IMR-90 (cell line): Measurements from ENCODE around the gene ACAN. TPM values are rescaled to one million over a fixed set of nuclear protein-coding genes. Genes with fewer than 3 reads are reported as not detected.

Experiments
- ATAC-seq: fragments of 200-7000 bp; cut with Tn5 transposase; 2 replicates; pipeline ENCODE4 v1.9.1; 2020; ENCODE audit warnings: low read depth, mild to moderate bottlenecking, moderate library complexity
- BruUV-seq: library from RNA; stranded (reverse); fragments of 400-500 nt; replicated peaks from 2 replicates; lab custom pipeline; 2021; lab: Mats Ljungman, UMichigan
- CTCF ChIA-PET: fragments of 300-600 bp; formaldehyde crosslinking; extraction: SDS; loops from one replicate; lab custom pipeline; 2021; ENCODE audit warnings: antibody characterized with exemption; lab: Yijun Ruan, JAX
- POLR2A ChIA-PET: fragments of 300-600 bp; sonication (Branson Sonifier 250); formaldehyde crosslinking; loops from one replicate; lab custom pipeline; 2022; ENCODE audit warnings: antibody characterized with exemption; ENCODE audit not compliant: unreplicated experiment; lab: Charles Lee
- DNase-seq: peaks from one replicate; pipeline ENCODE4 v3.0.0; 2013
- H2AFZ ChIP-seq: replicated peaks from 2 replicates; pipeline ENCODE3; 2013; ENCODE audit warnings: low read length, mild to moderate bottlenecking; ENCODE audit not compliant: poor library complexity
- H2AK5ac ChIP-seq: 2 replicates; pipeline ENCODE4 v1.6.1; 2013; ENCODE audit warnings: low read depth, low read length, inconsistent platforms
- H2AK9ac ChIP-seq: replicated peaks from 2 replicates; pipeline ENCODE3; 2013; ENCODE audit warnings: mild to moderate bottlenecking, low read depth, low read length, moderate library complexity; ENCODE audit not compliant: poor library complexity
- H2BK120ac ChIP-seq: 2 replicates; pipeline ENCODE4 v1.6.1; 2013; ENCODE audit warnings: low read depth, low read length, inconsistent platforms
- H2BK15ac ChIP-seq: 3 replicates; pipeline ENCODE4 v1.6.1; 2013; ENCODE audit warnings: low read depth, low read length, inconsistent platforms
- H2BK20ac ChIP-seq: 2 replicates; pipeline ENCODE4 v1.6.1; 2013; ENCODE audit warnings: low read depth, mild to moderate bottlenecking, inconsistent platforms, low read length, moderate library complexity
- H2BK5ac ChIP-seq: 2 replicates; pipeline ENCODE4 v1.6.1; 2013; ENCODE audit warnings: mild to moderate bottlenecking, low read depth, low read length, inconsistent platforms; ENCODE audit not compliant: poor library complexity, severe bottlenecking
- H3K14ac ChIP-seq: replicated peaks from 2 replicates; pipeline ENCODE4 v1.6.1; 2013; ENCODE audit warnings: low read depth, low read length, inconsistent platforms
- H3K18ac ChIP-seq: 2 replicates; pipeline ENCODE4 v1.6.1; 2013; ENCODE audit warnings: low read depth, low read length, control low read depth
- H3K23ac ChIP-seq: 2 replicates; pipeline ENCODE4 v1.6.1; 2013; ENCODE audit warnings: low read depth, low read length, inconsistent platforms
- H3K27ac ChIP-seq: 2 replicates; pipeline ENCODE4 v1.5.1; 2013; ENCODE audit warnings: mild to moderate bottlenecking, control low read depth, low read length; ENCODE audit not compliant: insufficient read depth
- H3K27me3 ChIP-seq: 2 replicates; pipeline ENCODE4 v1.6.1; 2013; ENCODE audit warnings: low read length; ENCODE audit not compliant: control insufficient read depth, insufficient read depth
- H3K36me3 ChIP-seq: 2 replicates; pipeline ENCODE4 v1.6.1; 2013; ENCODE audit warnings: low read length, mixed read lengths; ENCODE audit not compliant: control insufficient read depth, insufficient read depth
- H3K4ac ChIP-seq: 2 replicates; pipeline ENCODE4 v1.6.1; 2013; ENCODE audit warnings: low read depth, low read length, inconsistent platforms
- H3K4me1 ChIP-seq: 2 replicates; pipeline ENCODE4 v1.6.1; 2013; ENCODE audit warnings: low read length, mixed read lengths; ENCODE audit not compliant: control insufficient read depth, insufficient read depth
- H3K4me2 ChIP-seq: 2 replicates; pipeline ENCODE4 v1.6.1; 2013; ENCODE audit warnings: low read depth, mild to moderate bottlenecking, control low read depth, low read length, moderate library complexity
- H3K4me3 ChIP-seq: 2 replicates; pipeline ENCODE4 v1.5.1; 2013; ENCODE audit warnings: low read depth, mild to moderate bottlenecking, control low read depth, low read length, moderate library complexity; ENCODE audit not compliant: insufficient read depth
- H3K56ac ChIP-seq: 2 replicates; pipeline ENCODE4 v1.6.1; 2013; ENCODE audit warnings: low read length, inconsistent platforms; ENCODE audit not compliant: insufficient read depth; ENCODE audit errors: extremely low read depth
- H3K79me1 ChIP-seq, 2 experiments: 2 replicates each; pipeline ENCODE4 v1.6.1; 2013; ENCODE audit warnings: low read length in 2 of 2, inconsistent platforms in 1 of 2, low read depth in 1 of 2
- H3K9ac ChIP-seq: 2 replicates; pipeline ENCODE4 v1.6.1; 2013; ENCODE audit warnings: low read depth, low read length, control low read depth
- H3K9me1 ChIP-seq: 2 replicates; pipeline ENCODE4 v1.6.1; 2013; ENCODE audit warnings: low read length, inconsistent platforms; ENCODE audit not compliant: insufficient read depth
- H3K9me3 ChIP-seq: 2 replicates; pipeline ENCODE4 v1.6.1; 2013; ENCODE audit warnings: low read length; ENCODE audit not compliant: control insufficient read depth, insufficient read depth
- H4K20me1 ChIP-seq: 2 replicates; pipeline ENCODE4 v1.6.1; 2013; ENCODE audit warnings: low read length, inconsistent platforms; ENCODE audit not compliant: insufficient read depth
- H4K5ac ChIP-seq: 2 replicates; pipeline ENCODE4 v1.6.1; 2013; ENCODE audit warnings: mild to moderate bottlenecking, low read depth, low read length, control low read depth
- H4K8ac ChIP-seq, 2 experiments: 2 replicates each; pipeline ENCODE4 v1.6.1; 2013; ENCODE audit warnings: low read depth in 2 of 2, low read length in 2 of 2, control low read depth in 1 of 2, inconsistent platforms in 1 of 2
- H4K91ac ChIP-seq: 2 replicates; pipeline ENCODE4 v1.6.1; 2013; ENCODE audit warnings: low read depth, low read length, inconsistent platforms; ENCODE audit not compliant: insufficient read depth
- BHLHE40 ChIP-seq: fragments of 150-350 bp; IDR thresholded peaks from 2 replicates; pipeline ENCODE4 v1.6.1; 2016; ENCODE audit warnings: mild to moderate bottlenecking, low read depth, low read length
- CEBPB ChIP-seq: IDR thresholded peaks from 2 replicates; pipeline ENCODE4 v1.6.1; 2012; ENCODE audit warnings: low read depth, low read length, improper control_type of control experiment
- CHD1 ChIP-seq: IDR thresholded peaks from 2 replicates; pipeline ENCODE4 v1.6.1; 2012; ENCODE audit warnings: low read depth, low read length, improper control_type of control experiment
- CTCF ChIP-seq: conservative IDR thresholded peaks from 2 replicates; pipeline ENCODE4 v1.5.1; 2012; ENCODE audit warnings: mild to moderate bottlenecking, low read depth, low read length, improper control_type of control experiment
- ELK1 ChIP-seq: fragments of 150-350 bp; IDR thresholded peaks from 2 replicates; pipeline ENCODE4 v1.6.1; 2016; ENCODE audit warnings: low read depth, mild to moderate bottlenecking, low read length, moderate library complexity, borderline replicate concordance
- FOS ChIP-seq: fragments of 150-350 bp; IDR thresholded peaks from 2 replicates; pipeline ENCODE4 v1.6.1; 2016; ENCODE audit warnings: low read depth, low read length
- MAFK ChIP-seq: IDR thresholded peaks from 2 replicates; pipeline ENCODE4 v1.6.1; 2012; ENCODE audit warnings: low read depth, low read length, improper control_type of control experiment
- MAZ ChIP-seq: IDR thresholded peaks from 2 replicates; pipeline ENCODE4 v1.6.1; 2012; ENCODE audit warnings: low read depth, mild to moderate bottlenecking, low read length, improper control_type of control experiment, moderate library complexity, borderline replicate concordance
- MXI1 ChIP-seq: IDR thresholded peaks from 2 replicates; pipeline ENCODE4 v1.6.1; 2012; ENCODE audit warnings: low read depth, mild to moderate bottlenecking, low read length, moderate library complexity, borderline replicate concordance
- NFE2L2 ChIP-seq: fragments of 150-350 bp; IDR thresholded peaks from 2 replicates; pipeline ENCODE4 v1.6.1; 2016; ENCODE audit warnings: low read depth, mild to moderate bottlenecking, low read length
- POLR2A ChIP-seq: IDR thresholded peaks from 2 replicates; pipeline ENCODE4 v1.6.1; 2012; ENCODE audit warnings: mild to moderate bottlenecking, low read depth, low read length
- RAD21 ChIP-seq: IDR thresholded peaks from 2 replicates; pipeline ENCODE4 v1.6.1; 2012; ENCODE audit warnings: low read length, improper control_type of control experiment
- RCOR1 ChIP-seq: IDR thresholded peaks from 2 replicates; pipeline ENCODE4 v1.6.1; 2012; ENCODE audit warnings: mild to moderate bottlenecking, low read length, improper control_type of control experiment; ENCODE audit not compliant: insufficient replicate concordance
- RFX5 ChIP-seq: IDR thresholded peaks from 2 replicates; pipeline ENCODE4 v1.8.0; 2012; ENCODE audit warnings: low read depth, mild to moderate bottlenecking, low read length, moderate library complexity
- SMC3 ChIP-seq: fragments of 150-350 bp; IDR thresholded peaks from 2 replicates; pipeline ENCODE4 v1.6.1; 2016; ENCODE audit warnings: low read depth, mild to moderate bottlenecking, antibody characterized with exemption, low read length, moderate library complexity
- WGBS, 2 experiments: methylation state at CpG; one replicate each; pipeline versions ENCODE4 v1.1.5 to v1.1.7; 2013; ENCODE audit warnings: missing lambda C conversion rate in 2 of 2; ENCODE audit not compliant: insufficient read length in 1 of 2; ENCODE audit errors: extremely low coverage in 2 of 2; 5-methylcytosine and 5-hydroxymethylcytosine counted together
- dilution Hi-C: fragments of 300-500 bp; cut with HindIII; formaldehyde crosslinking; loops from one replicate; pipeline ENCODE4 v1.14.3; 2018; ENCODE audit warnings: low sequenced_read_pairs; ENCODE audit not compliant: unreplicated experiment
- in situ Hi-C: fragments of 300-500 bp; cut with MboI; formaldehyde crosslinking; loops from 3 replicates; pipeline ENCODE4 v1.14.3; 2019; ENCODE audit warnings: low sequenced_read_pairs, inconsistent platforms, mixed read lengths
- intact Hi-C: fragments of 100-400 bp; cut with micrococcal nuclease; formaldehyde crosslinking; loops from 2 replicates; pipeline ENCODE4 v1.10.0; 2022
- polyA plus RNA-seq, 3 experiments: library from polyadenylated mRNA; depleted of rRNA; stranded (reverse); fragments of >200 nt; gene quantifications; 2 replicates each; pipeline ENCODE4 v1.2.3, GENCODE V29; 2012; ENCODE audit warnings: low replicate concordance in 1 of 3
- total RNA-seq: library from RNA; depleted of rRNA; stranded (reverse); fragments of >200 nt; gene quantifications from 2 replicates; pipeline ENCODE4 v1.2.3, GENCODE V29; 2012

ACAN gene
- total and polyA plus RNA-seq, 2 of the 4 experiments (the other 2 are of a cell fraction), result 0.54 to 0.96 TPM

- no peak for TF ChIP-seq CHD1
Observed at GRCh38 chr15:88805031-88805780, 2.0 kb downstream of the ACAN start (continued).

- H3K14ac ChIP-seq, result no peak overlapping the region
- WGBS, 2 experiments, result 24% methylated on average over 3 of the region's 6 CpGs; no CpG with 5 or more reads in 1 of the 2 experiments
- in situ Hi-C loops, result no loop called here
- no peak overlapping the region for H2AK5ac ChIP-seq
- no peak overlapping the region for H4K8ac ChIP-seq
- DNase-seq, result peak; percentile 49
- no peaks in the 10 kb centered on the region for H3K9me3 ChIP-seq
- H2AFZ ChIP-seq, result no peak overlapping the region
- no peak overlapping the region for H4K5ac ChIP-seq
- dilution Hi-C loops, result no loop called here
- 0 out of 2 replicates have a peak, but pooled peaks cover 2% of the 10 kb centered on the region for H3K4me1 ChIP-seq
- H2BK15ac ChIP-seq, result no peak overlapping the region
- ChIA-PET POLR2A (no interaction called here), CTCF (no interaction called here)
- H3K27ac ChIP-seq, result no peak overlapping the region
- no peak overlapping the region for H3K56ac ChIP-seq
- H3K4me2 ChIP-seq, result no peak overlapping the region
- H3K4ac ChIP-seq, result no peak overlapping the region
- H3K23ac ChIP-seq, result no peak overlapping the region
- no peaks in the 10 kb centered on the region for H4K20me1 ChIP-seq
- H3K27me3 ChIP-seq, result peaks cover 12% of the 10 kb centered on the region
- peak; percentile 80 for ATAC-seq
- H2BK5ac ChIP-seq, result no peak overlapping the region
- no peaks in the 10 kb centered on the region for H3K9me1 ChIP-seq
- no peaks in the 10 kb centered on the region for H3K79me1 ChIP-seq
- H3K36me3 ChIP-seq, result no peaks in the 10 kb centered on the region
- no peak overlapping the region for H3K18ac ChIP-seq
- no peak overlapping the region for H3K9ac ChIP-seq
- no TSS peak for BruUV-seq
- no peak overlapping the region for H4K91ac ChIP-seq
- H2BK120ac ChIP-seq, result no peak overlapping the region
- intact Hi-C loops, result no loop called here
- H3K4me3 ChIP-seq, result no peak overlapping the region
- H2BK20ac ChIP-seq, result no peak overlapping the region
- H2AK9ac ChIP-seq, result no peak overlapping the region
- TF ChIP-seq RCOR1 (no peak), CTCF (no peak), BHLHE40 (no peak), FOS (no peak), MAZ (no peak), POLR2A (no peak), MXI1 (no peak), CEBPB (no peak), ELK1 (no peak), RFX5 (no peak), RAD21 (no peak), SMC3 (no peak), CHD1 (no peak), NFE2L2 (no peak), MAFK (no peak)
Observed at GRCh38 chr15:88810446-88810845, 7.2 kb downstream of the ACAN start.
